ENCODE data around the gene RUSC2.
"Not testable (repeated sequence)": the region's sequence is repeated elsewhere in the genome, so short reads cannot be mapped to it uniquely, and the experiment has no call there.

RUSC2 gene

DNA sequence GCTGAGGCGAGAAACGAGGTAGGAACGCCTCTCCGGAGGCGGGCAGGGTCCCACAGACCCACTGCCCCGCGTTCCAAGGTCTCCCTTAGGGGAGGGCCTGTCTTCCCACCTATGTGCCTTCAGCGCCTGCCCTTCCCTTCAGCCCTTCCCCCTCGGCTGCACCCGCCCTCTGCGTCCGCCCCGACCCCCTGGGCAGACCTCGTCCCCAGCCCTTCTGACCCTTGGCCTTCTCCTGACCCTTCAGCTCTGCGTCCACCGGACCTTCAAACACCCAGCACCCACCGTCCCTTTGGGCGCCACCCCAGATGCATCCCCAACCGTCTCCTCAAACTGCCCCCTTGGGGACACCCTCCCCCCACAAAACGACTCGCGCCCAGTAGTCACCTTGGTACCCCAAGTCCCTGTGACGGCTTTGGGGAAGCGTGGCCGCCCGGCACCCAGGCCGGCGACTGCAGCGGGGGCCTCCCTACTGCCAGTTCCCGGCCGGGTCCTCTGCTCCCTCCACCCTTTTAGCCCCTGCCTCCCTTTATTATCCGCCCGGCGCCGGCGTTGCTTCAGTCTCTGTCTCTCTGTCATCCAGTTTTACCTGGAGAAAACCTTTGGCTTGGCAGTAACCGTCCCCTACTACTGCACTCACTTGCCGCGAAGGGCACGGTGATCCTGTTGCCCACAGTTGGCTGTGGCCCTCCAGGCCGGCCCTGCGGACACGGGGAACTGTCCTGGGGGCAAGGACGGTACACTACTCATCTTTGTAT, 421 bp downstream of the RUSC2 start:
- DNase-seq (ENCODE audit: low read depth in 2 of 3, low spot score in 1 of 3), result no peak

- no peak for DNase-seq (ENCODE audit: low read depth in 2 of 3, low spot score in 1 of 3)
Measured at GRCh38 chr9:35490910-35491465, 1.1 kb downstream of the RUSC2 start.

DNA sequence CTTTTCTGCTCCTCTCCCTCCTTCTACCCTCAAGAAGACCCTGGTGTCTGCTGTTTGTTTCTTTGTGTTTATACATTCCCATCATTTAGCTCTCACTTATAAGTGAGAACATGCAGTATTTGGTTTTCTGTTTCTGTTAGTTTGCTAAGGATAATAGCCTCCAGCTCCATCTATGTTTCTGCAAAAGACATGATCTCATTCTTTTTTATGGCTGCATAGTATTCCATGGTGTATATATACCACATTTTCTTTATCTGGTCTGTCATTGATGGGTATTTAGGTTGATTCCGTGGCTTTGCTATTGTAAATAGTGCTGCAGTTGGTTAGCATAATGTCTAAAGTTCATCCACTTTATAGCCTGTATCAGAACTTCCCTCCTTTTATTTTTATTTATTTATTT, 3.2 kb downstream of the RUSC2 start:
- not testable (repeated sequence) for DNase-seq (ENCODE audit: low read depth in 2 of 3, low spot score in 1 of 3)

GRCh38 chr9:35495984-35496383, 6.1 kb downstream of the RUSC2 start:
- no peak for DNase-seq (ENCODE audit: low read depth in 2 of 3, low spot score in 1 of 3)

DNA sequence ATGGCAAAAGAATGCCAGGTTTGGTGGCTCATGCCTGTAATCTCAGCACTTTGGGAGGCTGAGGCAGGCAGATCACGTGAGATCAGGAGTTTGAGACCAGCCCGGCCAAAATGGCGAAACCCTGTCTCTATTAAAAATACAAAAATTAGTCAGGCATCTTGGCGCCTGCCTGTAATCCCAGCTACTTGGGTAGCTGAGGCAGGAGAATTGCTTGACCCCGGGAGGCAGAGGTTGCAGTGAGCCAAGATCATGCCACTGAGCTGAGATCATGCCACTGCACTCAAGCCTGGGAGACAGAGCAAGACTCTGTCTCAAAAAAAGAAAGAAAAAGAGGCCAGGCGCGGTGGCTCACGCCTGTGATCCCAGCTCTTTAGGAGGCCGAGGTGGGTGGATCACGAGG, 8.3 kb downstream of the RUSC2 start:
- not testable (repeated sequence) for DNase-seq (ENCODE audit: low read depth in 2 of 3, low spot score in 1 of 3)

DNA sequence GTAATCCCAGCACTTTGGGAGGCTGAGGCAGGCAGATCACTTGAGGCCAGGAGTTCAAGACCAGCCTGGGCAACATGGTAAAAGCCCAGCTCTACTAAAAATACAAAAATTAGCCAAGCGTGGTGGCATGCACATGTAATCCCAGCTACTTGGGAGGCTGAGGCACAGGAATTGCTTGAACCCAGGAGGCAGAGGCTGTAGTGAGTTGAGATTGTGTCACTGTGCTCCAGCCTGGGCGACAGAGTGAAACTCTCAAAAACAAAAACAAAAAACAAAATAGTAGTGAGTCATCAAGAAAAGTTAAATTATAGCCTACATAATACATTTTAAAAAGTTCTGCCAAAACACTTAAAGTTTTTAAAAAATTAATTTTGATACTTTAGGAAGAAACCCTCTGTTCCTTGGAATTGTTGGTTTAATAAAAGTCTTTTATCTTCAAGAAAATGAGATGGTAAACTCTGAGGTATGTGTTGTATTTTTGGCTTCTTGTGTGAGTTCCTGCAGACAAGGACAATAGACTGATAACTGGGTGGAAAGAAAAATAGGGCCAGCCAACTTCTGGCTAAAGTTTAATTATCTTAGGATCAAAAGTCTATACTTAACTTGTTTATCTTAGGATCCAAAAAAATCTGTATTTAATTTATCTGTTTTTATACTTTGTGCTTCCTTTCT, 9.3 kb downstream of the RUSC2 start:
- DNase-seq (ENCODE audit: low read depth in 2 of 3, low spot score in 1 of 3), result no peak

GRCh38 chr9:35499701-35500030, 9.8 kb downstream of the RUSC2 start:
- DNase-seq (ENCODE audit: low read depth in 2 of 3, low spot score in 1 of 3), result no peak

DNA sequence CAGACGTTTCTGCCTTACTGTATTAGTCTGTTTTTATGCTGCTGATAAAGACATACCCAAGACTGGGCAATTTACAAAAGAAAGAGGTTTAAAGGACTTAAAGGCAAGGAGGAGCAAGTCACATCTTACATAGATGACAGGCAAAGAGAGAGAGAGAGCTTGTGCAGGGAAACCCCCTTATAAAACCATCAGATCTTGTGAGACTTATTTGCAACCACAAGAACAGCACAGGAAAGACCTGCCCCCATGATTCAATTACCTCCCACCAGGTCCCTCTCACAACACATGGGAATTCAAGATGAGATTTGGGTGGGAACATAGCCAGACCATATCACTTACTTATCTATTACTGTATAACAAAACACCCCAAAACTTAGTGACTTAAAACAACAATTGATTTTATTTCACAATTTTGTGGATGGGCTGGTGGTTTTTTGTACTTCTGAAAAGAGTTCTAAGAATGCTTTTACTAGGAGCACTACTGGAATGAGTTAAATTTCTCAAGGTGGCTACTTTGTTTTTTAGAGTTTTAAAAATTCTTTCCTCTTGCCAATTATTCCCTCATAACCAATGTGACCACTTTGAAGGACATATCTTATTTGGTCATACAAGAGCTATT, 10.3 kb downstream of the RUSC2 start:
- DNase-seq (ENCODE audit: low read depth in 2 of 3, low spot score in 1 of 3), result no peak

DNA sequence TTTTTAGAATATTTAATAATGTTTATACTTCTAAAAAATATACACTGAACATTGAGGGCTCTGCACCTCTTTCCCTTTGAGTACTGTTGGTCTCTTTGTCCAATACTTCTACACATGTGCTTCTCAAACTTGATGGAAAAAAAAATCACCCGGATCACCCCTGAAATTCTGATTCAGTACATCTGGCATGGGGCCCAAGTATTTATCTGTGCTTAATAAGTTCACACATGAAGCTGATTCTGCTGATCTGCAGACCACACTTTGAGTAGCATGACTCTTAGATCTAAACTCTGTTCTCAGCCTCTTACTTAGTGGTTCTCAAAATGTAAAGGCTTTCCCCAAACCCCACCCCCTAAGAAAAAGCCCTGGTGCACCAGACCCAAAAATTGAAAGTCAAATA, 12.0 kb downstream of the RUSC2 start:
- DNase-seq (ENCODE audit: low read depth in 2 of 3, low spot score in 1 of 3), result no peak

DNA sequence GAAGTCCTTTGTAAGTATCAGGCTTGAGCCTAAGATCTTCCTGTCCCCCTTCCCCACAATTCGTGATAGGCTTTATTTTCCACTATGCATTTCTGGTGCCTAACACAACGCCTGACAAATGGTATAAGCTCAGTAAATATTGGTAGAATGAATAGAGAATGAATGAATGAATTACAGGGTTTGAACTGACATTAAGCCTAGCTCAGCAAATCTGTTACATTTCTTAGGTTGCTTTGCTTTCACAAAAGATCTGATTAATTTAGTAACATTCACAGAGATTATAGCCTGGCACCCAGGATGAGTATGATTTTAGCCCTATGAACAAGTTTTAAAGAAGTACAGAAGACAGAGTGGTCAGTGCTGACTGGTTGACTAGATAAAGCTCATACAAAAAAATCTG, 16.4 kb downstream of the RUSC2 start:
- no peak for DNase-seq (ENCODE audit: low read depth in 2 of 3, low spot score in 1 of 3)

GRCh38 chr9:35508069-35508468, 18.2 kb downstream of the RUSC2 start:
- DNase-seq (ENCODE audit: low read depth in 2 of 3, low spot score in 1 of 3), result no peak

GRCh38 chr9:35510383-35510753, 20.5 kb downstream of the RUSC2 start:
- no peak for DNase-seq (ENCODE audit: low read depth in 2 of 3, low spot score in 1 of 3)

GRCh38 chr9:35510754-35511428, 21.0 kb downstream of the RUSC2 start:
- no peak for DNase-seq (ENCODE audit: low read depth in 2 of 3, low spot score in 1 of 3)

DNA sequence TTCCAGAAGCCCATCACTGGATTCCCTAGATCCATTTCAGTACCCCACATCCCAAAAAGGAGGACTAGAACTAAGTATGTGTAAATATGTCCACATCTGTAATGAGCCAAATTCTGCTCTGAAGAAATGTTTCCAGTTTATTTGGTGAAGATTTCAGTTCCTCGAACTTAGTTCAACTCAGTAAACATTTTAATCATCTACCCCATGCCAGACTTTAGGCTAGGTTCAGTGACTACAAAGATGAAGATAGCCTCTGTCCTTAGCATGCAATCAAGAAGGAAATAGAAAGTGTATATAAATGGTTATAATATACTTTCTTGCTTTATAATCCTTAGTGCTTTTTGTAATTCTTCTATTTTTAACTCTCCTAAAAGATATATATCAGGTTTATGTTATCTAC, 21.5 kb downstream of the RUSC2 start:
- no peak for DNase-seq (ENCODE audit: low read depth in 2 of 3, low spot score in 1 of 3)

GRCh38 chr9:35515766-35516165, 25.9 kb downstream of the RUSC2 start:
- no peak for DNase-seq (ENCODE audit: low read depth in 2 of 3, low spot score in 1 of 3)

DNA sequence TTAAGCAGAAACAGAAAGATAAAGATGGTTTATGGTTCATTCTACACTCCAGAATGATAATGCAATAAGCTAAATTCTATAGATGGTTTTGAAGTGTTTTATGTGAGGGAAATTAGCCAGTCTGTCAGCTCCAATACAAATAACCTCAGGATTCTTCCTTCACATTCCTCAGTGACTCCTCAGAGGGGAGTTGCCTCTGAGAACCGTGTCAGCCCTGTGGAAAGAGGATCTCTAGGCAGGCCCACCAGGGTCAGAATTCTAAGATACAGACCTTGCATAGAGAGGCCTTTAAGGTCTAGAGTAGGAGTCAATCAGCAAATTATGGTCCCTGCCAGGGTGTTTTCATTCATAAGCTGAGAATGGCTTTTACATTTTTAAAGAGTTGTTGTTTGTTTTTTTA, 26.6 kb downstream of the RUSC2 start:
- DNase-seq (ENCODE audit: low read depth in 2 of 3, low spot score in 1 of 3), result no peak

GRCh38 chr9:35517131-35517530, 27.2 kb downstream of the RUSC2 start:
- no peak for DNase-seq (ENCODE audit: low read depth in 2 of 3, low spot score in 1 of 3)

DNA sequence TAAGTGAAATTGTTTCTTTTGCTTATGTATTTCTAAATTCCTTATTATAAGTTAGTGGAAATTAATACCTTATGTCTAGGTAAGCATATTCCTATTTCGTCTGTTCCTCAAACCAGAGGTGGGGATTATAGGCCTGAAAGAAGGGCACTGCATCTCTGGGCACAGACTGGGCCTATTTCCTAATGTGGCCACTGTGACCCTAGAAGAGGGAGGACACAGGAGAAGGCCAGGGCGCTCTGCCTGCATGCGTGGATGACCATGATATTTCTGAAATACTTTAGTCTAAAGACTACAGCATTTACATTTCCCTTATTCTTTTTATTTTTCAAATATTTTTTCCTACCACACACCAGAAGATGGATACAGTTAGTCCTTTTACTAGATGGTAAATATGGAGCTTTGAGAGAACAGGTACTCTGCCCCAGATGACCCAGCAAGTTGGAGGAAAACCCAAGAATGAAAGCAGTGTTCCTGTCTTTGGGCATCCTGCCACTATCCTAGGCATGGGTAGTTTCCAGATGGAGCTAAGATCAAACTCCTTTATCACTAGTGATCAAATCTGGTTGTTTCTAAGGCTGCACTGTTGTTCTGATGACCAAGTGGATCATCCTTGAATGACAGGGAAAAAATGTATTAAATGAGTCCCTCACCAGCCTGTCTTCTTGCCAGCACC, 27.8 kb downstream of the RUSC2 start:
- DNase-seq (ENCODE audit: low read depth in 2 of 3, low spot score in 1 of 3), result no peak

DNA sequence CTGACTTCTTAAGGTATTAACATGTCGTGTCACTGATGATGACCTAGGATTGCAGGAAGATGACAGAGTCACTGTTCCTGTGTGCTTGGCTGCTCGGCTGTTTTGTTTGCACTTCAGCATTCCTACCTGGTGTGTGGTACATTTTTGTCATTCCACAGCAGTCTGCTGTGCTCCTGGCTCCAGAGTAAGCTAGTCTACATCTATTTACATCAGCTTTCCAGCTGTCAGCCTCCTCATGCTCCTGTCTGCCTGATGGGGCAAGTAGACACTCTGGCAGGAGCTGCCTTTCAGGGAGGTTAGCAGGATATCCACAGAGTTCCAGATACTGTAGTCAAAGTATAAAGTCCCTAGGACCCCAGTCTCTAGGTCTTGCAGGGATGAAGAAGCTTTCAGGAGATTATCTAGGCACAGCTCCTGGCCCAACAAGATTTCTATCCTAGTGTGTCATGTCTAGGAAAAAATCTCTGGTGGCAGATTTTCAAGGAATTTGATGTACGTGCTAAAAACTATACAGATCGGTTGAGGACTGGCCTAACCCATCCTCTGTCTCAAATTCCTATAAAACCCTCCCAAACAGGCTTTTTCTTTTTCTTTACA, 28.4 kb downstream of the RUSC2 start:
- no peak for DNase-seq (ENCODE audit: low read depth in 2 of 3, low spot score in 1 of 3)

- no peak for DNase-seq (ENCODE audit: low read depth in 2 of 3, low spot score in 1 of 3)
Measured at GRCh38 chr9:35518981-35519679, 29.2 kb downstream of the RUSC2 start.

All from stimulated activated CD4-positive, alpha-beta T cell treated with anti-CD3 and anti-CD28 coated beads, Interleukin-12 subunit alpha, Interleukin-12 subunit beta, amount 100 ng/mL, for 48 hours (primary cell).